Neural crest cell (in vitro differentiated cells): Measurements from ENCODE around the gene GCHFR. TPM values are rescaled to one million over a fixed set of nuclear protein-coding genes. Genes with fewer than 3 reads are reported as not detected.

Experiments used
- DNase-seq: peaks from one replicate; pipeline ENCODE4 v3.0.0; 2021; ENCODE audit warnings: low read depth, mixed read lengths, low spot score
- H3K27ac Mint-ChIP-seq: one replicate; pipeline ENCODE4 v1.8.0; 2021; ENCODE audit warnings: mild to moderate bottlenecking, mixed read lengths; ENCODE audit not compliant: unreplicated experiment
- H3K27me3 Mint-ChIP-seq: 2 replicates; pipeline ENCODE4 v1.8.0; 2021; ENCODE audit warnings: low read depth, mild to moderate bottlenecking, mixed read lengths
- H3K36me3 Mint-ChIP-seq: 2 replicates; pipeline ENCODE4 v1.8.0; 2021; ENCODE audit warnings: low read depth, mild to moderate bottlenecking, mixed read lengths
- H3K4me1 Mint-ChIP-seq: 2 replicates; pipeline ENCODE4 v1.8.0; 2021; ENCODE audit warnings: mixed read lengths
- H3K4me3 Mint-ChIP-seq: one replicate; pipeline ENCODE4 v1.8.0; 2021; ENCODE audit warnings: mild to moderate bottlenecking, mixed read lengths
- H3K9me3 Mint-ChIP-seq: 2 replicates; pipeline ENCODE4 v1.8.0; 2021; ENCODE audit warnings: mixed read lengths
- total RNA-seq: library from RNA; stranded (reverse); gene quantifications from 2 replicates; pipeline ENCODE4 v1.2.1, GENCODE V29; 2021
- TF ChIP-seq, protein P1 (sequence below): fragments of 200-600 bp; sonication (generic); conservative IDR thresholded peaks from 2 replicates; pipeline ENCODE4 v1.5.0; 2021; ENCODE audit warnings: antibody characterized with exemption, mild to moderate bottlenecking

GCHFR gene
- total RNA-seq, 1 donor from 2014 or later, result 9.1 TPM

DNA sequence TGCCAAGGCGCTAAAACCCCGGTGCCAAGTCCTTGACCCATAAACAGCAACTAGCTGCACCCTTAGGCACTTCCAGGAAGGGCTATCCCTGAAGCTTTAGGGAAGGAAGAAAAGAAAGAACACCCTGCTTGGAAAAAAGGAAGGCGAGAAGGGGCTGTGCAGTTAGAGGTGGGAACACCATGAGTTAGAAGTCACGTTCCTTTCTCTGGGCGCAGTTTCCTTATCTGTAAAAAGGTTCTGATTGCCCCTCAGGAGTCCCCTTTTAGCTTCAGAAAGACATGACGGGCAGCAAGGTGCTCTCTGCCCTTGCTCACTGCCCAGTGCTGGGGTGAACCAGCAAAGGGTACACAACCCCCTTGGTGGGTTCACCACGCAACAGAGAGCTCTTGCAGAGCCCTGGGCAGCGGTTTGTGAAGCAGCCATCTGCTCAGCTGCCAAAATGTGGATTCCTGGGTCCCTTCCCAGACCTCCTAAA, 798 bp downstream of the GCHFR start:
- Mint-ChIP-seq H3K27me3 (peaks cover 32% of the 10 kb centered on the region), H3K9me3 (no peaks in the 10 kb centered on the region), H3K4me1 (peaks cover 24% of the 10 kb centered on the region), H3K36me3 (no peaks in the 10 kb centered on the region), H3K27ac (no peak overlapping the region), H3K4me3 (peak overlapping the region; percentile 86)
- DNase-seq, result no peak
- TF ChIP-seq, protein P1, sequence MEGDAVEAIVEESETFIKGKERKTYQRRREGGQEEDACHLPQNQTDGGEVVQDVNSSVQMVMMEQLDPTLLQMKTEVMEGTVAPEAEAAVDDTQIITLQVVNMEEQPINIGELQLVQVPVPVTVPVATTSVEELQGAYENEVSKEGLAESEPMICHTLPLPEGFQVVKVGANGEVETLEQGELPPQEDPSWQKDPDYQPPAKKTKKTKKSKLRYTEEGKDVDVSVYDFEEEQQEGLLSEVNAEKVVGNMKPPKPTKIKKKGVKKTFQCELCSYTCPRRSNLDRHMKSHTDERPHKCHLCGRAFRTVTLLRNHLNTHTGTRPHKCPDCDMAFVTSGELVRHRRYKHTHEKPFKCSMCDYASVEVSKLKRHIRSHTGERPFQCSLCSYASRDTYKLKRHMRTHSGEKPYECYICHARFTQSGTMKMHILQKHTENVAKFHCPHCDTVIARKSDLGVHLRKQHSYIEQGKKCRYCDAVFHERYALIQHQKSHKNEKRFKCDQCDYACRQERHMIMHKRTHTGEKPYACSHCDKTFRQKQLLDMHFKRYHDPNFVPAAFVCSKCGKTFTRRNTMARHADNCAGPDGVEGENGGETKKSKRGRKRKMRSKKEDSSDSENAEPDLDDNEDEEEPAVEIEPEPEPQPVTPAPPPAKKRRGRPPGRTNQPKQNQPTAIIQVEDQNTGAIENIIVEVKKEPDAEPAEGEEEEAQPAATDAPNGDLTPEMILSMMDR, result no peak

DNA sequence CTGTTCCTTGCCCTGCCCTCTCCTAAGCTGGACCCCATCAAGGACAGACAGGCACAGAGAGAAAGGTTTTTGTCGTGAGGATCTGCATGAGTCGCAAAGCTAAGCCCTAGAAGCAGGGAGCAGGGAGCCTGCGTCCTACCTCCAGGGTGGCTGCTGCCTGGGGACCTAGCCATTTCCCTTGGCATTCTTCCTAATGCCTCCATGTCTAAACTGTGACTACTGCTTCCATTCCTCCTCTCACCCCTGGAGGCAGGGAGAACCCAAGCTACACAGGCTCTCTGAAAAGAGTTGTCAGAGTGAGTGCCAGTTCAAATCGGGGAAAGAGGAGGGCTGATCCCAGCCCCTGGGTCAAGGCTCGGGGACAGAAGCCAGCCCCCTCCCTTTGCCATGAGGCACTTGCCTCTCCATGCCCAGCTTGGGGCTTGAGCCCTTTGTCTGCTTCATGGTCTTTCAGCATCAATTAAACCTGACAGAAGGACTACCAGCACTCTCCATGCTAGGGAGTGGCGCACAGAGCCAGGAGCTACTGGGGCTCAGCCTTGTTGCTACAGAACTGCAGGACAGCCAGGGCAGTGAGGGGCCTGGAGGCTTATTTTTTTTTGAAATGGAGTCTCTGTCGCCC, 2.4 kb downstream of the GCHFR start:
- peak overlapping the region; percentile 59 for H3K4me3 Mint-ChIP-seq
- DNase-seq, result no peak
- no peaks in the 10 kb centered on the region for H3K36me3 Mint-ChIP-seq
- no peaks in the 10 kb centered on the region for H3K9me3 Mint-ChIP-seq
- TF ChIP-seq, protein P1, result no peak
- H3K27me3 Mint-ChIP-seq, result peaks cover 32% of the 10 kb centered on the region
- peaks cover 17% of the 10 kb centered on the region for H3K4me1 Mint-ChIP-seq
- no peak overlapping the region for H3K27ac Mint-ChIP-seq

DNA sequence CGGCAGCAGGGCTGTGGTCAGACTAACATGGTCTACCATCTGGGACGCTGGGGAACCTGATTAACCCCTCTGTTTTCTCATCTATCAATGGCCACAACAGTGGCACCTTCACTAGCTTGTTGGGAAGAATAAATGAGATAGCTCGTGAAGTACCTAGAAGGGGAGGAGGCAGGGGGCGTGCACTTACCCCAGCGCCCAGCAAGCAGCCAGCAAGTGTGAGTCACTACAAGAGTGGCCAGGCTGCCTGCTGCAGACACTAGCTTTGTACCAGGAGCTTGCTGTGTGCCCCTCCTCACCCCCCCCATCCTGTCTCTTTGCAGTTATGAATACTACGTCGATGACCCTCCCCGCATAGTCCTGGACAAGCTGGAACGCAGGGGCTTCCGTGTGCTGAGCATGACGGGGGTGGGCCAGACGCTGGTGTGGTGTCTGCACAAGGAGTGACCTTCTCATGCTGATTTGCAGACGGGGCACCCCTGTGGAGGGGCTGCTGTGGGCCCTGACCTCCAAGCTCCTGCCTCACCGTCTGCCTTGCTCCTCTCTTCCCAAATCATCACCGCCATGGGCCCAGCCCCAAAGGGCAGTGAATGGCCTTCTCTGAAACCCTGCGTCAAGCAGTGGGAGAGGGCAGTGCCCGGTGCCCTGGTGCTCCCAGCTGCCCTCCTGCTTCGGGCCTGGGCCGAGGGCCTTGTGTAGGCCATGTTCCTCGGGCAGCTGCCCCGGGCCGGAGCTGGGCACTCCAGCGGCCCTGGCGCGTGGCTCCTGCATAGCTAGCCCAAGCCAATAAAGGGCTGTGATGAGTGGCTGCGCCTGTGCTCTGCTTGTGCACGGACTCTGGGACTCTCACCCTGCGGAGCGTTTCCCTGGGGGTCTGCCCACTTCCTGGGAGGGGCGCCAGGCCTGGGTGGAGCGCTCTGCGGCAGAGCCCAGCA, 3.3 kb downstream of the GCHFR start:
- no peak for DNase-seq
- no peaks in the 10 kb centered on the region for H3K36me3 Mint-ChIP-seq
- no peak overlapping the region for H3K4me3 Mint-ChIP-seq
- no peak overlapping the region for H3K27ac Mint-ChIP-seq
- TF ChIP-seq, protein P1, result no peak
- peaks cover 17% of the 10 kb centered on the region for H3K4me1 Mint-ChIP-seq
- no peaks in the 10 kb centered on the region for H3K9me3 Mint-ChIP-seq
- peaks cover 32% of the 10 kb centered on the region for H3K27me3 Mint-ChIP-seq

DNA sequence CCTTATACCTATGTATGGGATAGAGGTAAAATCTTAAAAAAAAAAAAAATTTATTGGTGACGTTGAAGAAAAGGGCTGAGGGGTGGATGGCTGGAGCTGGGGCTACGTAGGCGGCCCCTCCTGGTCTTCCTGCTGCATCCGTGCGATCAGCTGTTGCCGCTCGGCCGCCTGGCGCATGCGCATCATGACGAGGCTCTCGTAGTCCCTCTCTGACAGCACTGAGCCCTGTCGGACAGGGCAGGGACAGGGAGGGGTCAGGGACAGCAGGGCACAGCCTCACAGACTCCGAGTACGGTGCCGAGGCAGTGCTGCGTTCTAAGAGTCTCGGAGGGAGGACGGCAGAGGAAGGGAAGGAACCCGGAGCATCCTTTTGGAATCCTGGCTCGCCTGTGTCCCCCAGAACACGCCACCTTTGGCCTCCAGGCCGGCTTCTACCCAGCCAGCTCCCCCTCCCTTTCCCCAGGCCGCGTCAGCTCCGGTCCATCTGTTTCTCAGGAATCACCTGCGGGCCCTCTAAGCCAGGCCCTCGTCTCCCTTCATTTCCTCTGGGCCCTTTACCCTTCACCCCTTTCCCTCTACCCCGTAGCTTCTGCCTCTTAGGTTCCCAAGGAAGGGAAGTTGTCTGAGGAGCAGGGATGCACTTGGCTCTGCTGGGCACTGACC, 4.1 kb downstream of the GCHFR start:
- H3K4me3 Mint-ChIP-seq, result peak overlapping the region; percentile 23
- TF ChIP-seq, protein P1, result no peak
- peaks cover 26% of the 10 kb centered on the region for H3K27me3 Mint-ChIP-seq
- peaks cover 17% of the 10 kb centered on the region for H3K4me1 Mint-ChIP-seq
- H3K9me3 Mint-ChIP-seq, result no peaks in the 10 kb centered on the region
- no peak overlapping the region for H3K27ac Mint-ChIP-seq
- DNase-seq, result no peak
- H3K36me3 Mint-ChIP-seq, result no peaks in the 10 kb centered on the region

DNA sequence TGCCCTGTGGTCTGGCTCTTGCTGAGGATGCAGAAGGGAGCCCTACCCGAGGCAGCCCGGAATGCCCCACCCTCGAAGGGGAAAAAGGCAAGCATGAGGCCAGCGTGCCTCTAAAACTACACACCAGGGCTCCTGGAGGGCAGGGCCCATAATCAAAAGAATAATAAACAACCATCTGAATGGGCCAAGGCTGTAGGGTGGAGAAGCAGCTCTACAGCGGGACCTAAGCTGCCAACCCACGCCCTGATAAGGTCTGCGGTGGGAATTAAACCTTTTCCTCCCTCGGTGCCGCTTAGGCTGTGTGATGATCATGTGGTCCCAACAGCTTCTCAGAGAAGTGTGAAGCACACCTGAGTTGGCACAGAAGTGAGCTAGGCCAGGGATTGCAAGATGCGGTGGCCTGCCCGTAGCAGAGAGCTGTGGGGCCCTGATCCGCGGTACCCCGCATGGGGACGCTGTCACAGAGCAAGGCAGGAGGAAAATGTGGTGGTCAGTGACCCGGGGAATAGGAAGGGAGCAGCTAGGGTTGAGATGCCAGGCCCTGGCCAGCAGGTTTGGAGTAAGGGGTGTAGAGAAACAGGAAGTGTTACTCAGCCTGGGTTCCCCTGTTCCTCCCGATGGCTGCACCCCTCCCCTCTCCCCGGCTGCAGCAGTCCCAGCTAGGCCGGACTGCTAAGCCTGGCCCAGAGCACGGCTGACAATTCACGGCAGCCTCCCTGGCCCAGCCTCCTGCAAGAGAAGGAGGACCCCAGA, 4.8 kb downstream of the GCHFR start:
- TF ChIP-seq, protein P1, result no peak
- H3K4me1 Mint-ChIP-seq, result peaks cover 12% of the 10 kb centered on the region
- H3K36me3 Mint-ChIP-seq, result no peaks in the 10 kb centered on the region
- no peaks in the 10 kb centered on the region for H3K9me3 Mint-ChIP-seq
- DNase-seq, result no peak
- peaks cover 20% of the 10 kb centered on the region for H3K27me3 Mint-ChIP-seq
- peak overlapping the region; percentile 83 for H3K27ac Mint-ChIP-seq
- H3K4me3 Mint-ChIP-seq, result peak overlapping the region; percentile 23
